Lung (tissue), 12 donors: ENCODE results near the gene TCIRG1. TPM values are rescaled to one million over a fixed set of nuclear protein-coding genes. Genes with fewer than 3 reads are reported as not detected.

Experiments used
- ATAC-seq: fragments of 200-7000 bp; cut with Tn5 transposase; one replicate; pipeline ENCODE4 v1.9.1; 2020; ENCODE audit warnings: moderate number of reproducible peaks; ENCODE audit not compliant: insufficient read depth, low FRiP score
- DNase-seq, 3 donors: peaks; one replicate each; pipeline ENCODE4 v3.0.0-alpha.2; 2013 to 2017
- H3K27ac ChIP-seq, 2 donors: one replicate each; pipeline ENCODE4 v1.5.1; 2013; ENCODE audit warnings: mild to moderate bottlenecking in 2 of 2, moderate library complexity in 2 of 2, control low read depth in 1 of 2, inconsistent platforms in 1 of 2, low read depth in 1 of 2, low read length in 1 of 2
- H3K27me3 ChIP-seq, 3 donors: one replicate each; pipeline ENCODE4 v1.5.1; 2013; ENCODE audit warnings: low read length in 2 of 3; ENCODE audit not compliant: control insufficient read depth in 3 of 3, insufficient read depth in 3 of 3
- H3K36me3 ChIP-seq, 4 donors: one replicate each; pipeline ENCODE4 v1.5.1; 2013; ENCODE audit warnings: low read length in 4 of 4, mild to moderate bottlenecking in 1 of 4, moderate library complexity in 1 of 4; ENCODE audit not compliant: control insufficient read depth in 4 of 4, insufficient read depth in 4 of 4
- H3K4me1 ChIP-seq, 5 donors: one replicate each; pipeline ENCODE4 v1.5.1; 2013; ENCODE audit warnings: low read length in 5 of 5, mild to moderate bottlenecking in 2 of 5, moderate library complexity in 1 of 5; ENCODE audit not compliant: control insufficient read depth in 5 of 5, insufficient read depth in 5 of 5
- H3K4me3 ChIP-seq: one replicate; pipeline ENCODE4 v1.5.1; 2013; ENCODE audit warnings: mild to moderate bottlenecking, control low read depth, moderate library complexity
- H3K9ac ChIP-seq, 2 donors: one replicate each; pipeline ENCODE4 v1.5.1; 2013; ENCODE audit warnings: low read length in 2 of 2, control low read depth in 1 of 2; ENCODE audit not compliant: insufficient read depth in 1 of 2
- H3K9me3 ChIP-seq, 4 donors: one replicate each; pipeline ENCODE4 v1.5.1; 2013; ENCODE audit warnings: low read length in 3 of 4, mild to moderate bottlenecking in 1 of 4, moderate library complexity in 1 of 4; ENCODE audit not compliant: control insufficient read depth in 4 of 4, insufficient read depth in 3 of 4
- WGBS, 2 donors: extraction: QIAGEN DNeasy Blood & Tissue Kit; methylation state at CpG; one replicate each; pipeline ENCODE4 v1.1.7; 2013; 5-methylcytosine and 5-hydroxymethylcytosine counted together
- polyA plus RNA-seq, 2 donors: library from polyadenylated mRNA; stranded (reverse); fragments of 200-250 nt; gene quantifications; one replicate each; pipeline ENCODE4 v1.2.1, GENCODE V29; 2013
- total RNA-seq, 2 donors: library from RNA; depleted of rRNA in 1 of 2; stranded (reverse); fragments of >200 nt in 1 of 2; gene quantifications; one replicate each; pipeline ENCODE4 v1.2.1, GENCODE V29; 2014 to 2021
- TF ChIP-seq, protein P1 (sequence below): IDR thresholded peaks from 2 replicates; pipeline ENCODE4 v1.5.1; 2012; ENCODE audit warnings: mild to moderate bottlenecking; ENCODE audit errors: control extremely low read depth, extremely low read depth
- donor health status: control.
- donor health status: control.
- donor health status: Bipolar disorder and iron deficiency.
- donor health status: healthy.
- donor health status: DM: yes; HTN: yes; CAD: no.

The TCIRG1 gene
- total and polyA plus RNA-seq, 4 donors: 70.2 to 438 (median 283) TPM

DNA sequence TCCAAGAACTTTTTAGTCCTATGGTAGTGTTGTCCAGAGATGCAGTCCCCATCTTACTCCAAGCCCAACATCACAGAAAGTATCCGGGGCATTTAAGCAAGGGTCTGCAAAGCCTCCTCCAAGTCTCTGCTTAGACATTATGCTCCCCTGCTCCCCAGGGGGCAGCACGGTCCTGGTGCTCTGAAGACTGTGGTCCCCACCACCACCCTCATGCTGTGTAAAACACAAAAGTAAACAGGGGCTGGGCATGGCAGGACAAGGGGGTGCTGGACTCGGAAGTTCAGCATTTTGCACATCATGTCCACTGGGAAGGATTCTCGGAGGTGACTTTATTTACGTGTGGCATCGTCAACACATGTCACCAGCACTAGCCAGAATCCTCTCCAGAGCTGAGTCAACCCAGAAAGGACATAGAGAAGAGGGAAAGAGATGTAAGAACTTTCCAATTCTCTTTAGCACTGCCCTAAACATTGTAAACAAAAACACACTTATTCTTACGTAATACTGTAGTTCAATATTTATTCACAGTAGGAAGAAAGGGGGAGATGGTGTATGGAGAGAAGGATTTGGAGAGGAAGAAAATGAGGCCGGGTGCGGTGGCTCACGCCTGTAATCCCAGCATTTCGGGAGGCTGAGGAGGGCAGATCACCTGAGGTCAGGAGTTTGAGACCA is 37.7 kb downstream of the TCIRG1 start:
- H3K4me3 ChIP-seq: no peak overlapping the region
- WGBS, 2 donors: 62 to 81% methylated on average over 11 of the region's 11 CpGs
- ATAC-seq: no peak
- no peak overlapping the region for H3K27ac ChIP-seq
- H3K9me3 ChIP-seq: no peaks in the 10 kb centered on the region
- H3K9ac ChIP-seq: no peak overlapping the region
- TF ChIP-seq, protein P1, sequence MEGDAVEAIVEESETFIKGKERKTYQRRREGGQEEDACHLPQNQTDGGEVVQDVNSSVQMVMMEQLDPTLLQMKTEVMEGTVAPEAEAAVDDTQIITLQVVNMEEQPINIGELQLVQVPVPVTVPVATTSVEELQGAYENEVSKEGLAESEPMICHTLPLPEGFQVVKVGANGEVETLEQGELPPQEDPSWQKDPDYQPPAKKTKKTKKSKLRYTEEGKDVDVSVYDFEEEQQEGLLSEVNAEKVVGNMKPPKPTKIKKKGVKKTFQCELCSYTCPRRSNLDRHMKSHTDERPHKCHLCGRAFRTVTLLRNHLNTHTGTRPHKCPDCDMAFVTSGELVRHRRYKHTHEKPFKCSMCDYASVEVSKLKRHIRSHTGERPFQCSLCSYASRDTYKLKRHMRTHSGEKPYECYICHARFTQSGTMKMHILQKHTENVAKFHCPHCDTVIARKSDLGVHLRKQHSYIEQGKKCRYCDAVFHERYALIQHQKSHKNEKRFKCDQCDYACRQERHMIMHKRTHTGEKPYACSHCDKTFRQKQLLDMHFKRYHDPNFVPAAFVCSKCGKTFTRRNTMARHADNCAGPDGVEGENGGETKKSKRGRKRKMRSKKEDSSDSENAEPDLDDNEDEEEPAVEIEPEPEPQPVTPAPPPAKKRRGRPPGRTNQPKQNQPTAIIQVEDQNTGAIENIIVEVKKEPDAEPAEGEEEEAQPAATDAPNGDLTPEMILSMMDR: no peak
- peak in 2 of 3 donors; percentile 41 to 46 for DNase-seq
- peaks cover 0 to 16% (median 11%) of the 10 kb centered on the region in 4 donors for H3K36me3 ChIP-seq
- H3K27me3 ChIP-seq: no peaks in the 10 kb centered on the region
- H3K4me1 ChIP-seq: peaks cover 0 to 12% (median 2%) of the 10 kb centered on the region in 5 donors

DNA sequence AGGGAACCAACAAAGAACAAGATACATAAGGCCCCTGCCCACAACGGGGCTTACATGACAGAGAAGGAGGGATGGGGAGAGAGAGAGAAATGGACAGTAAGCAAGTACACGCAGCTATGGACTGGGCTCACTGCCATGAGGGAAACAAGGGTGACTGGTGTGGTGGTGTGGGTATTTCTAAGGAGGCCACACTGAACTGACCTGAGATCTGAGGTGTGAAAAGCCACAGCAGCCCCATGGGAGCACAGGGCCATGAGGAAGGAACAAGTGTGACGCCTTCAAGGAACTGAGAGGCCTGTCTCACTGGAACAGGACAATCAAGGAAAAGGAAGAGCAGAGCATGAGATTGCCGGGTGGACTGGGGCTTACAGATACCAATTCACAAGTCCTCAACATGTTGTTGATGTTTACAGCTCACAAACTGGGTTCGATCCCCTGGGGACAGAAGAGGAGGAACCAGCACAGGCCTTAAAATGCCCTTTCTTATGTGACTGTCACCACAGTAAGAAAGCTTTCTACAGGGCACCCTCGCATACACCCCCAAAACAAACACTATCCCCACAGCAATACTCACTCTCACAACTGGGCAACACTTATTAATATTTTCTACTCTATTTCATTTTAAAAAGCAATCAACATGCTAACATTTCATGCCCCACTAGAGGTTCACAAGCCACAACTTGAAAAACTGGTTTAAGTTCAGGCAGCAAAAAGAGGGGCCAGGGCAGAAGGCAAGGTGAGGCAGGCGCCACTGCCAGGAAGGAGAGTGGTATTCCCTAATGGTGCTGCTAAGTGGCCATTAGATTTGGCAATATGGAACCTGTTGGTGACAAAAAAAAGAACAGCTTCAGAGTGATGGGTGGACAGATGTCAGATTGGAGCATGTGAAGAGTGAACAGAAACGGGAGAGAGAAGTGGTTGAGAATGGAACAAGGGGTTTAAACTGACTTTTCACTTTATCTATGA is 39.1 kb downstream of the TCIRG1 start:
- peaks cover 0 to 12% (median 3%) of the 10 kb centered on the region in 5 donors for H3K4me1 ChIP-seq
- no peak overlapping the region for H3K4me3 ChIP-seq
- no peak overlapping the region for H3K9ac ChIP-seq
- no peaks in the 10 kb centered on the region for H3K27me3 ChIP-seq
- peak in 2 of 3 donors; percentile 27 to 56 for DNase-seq
- no peak for ATAC-seq
- peaks cover 0 to 11% (median 6%) of the 10 kb centered on the region in 4 donors for H3K36me3 ChIP-seq
- TF ChIP-seq, protein P1: no peak
- no peak overlapping the region for H3K27ac ChIP-seq
- 65 to 85% methylated on average over 8 of the region's 8 CpGs for WGBS, 2 donors
- no peaks in the 10 kb centered on the region for H3K9me3 ChIP-seq

DNA sequence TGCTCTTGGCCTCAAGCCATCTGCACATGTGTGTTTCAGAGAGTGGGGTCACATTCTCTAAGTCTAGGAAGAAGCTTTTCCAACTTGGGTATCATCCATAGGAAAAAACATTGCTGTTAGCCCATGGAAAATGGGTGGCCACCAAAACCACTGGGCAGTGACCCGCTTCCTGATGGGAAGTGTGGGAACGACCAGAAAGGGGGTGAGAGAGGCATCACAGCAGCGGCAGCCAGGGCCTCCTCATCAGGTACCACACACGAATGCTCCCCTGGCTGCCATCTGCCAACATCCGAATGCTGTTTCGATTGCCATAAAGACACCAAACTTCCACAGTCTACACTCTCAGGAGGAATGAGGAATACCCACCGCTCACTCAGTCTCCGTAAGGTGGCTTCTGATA is 42.0 kb downstream of the TCIRG1 start:
- peaks cover 0 to 9% (median 3%) of the 10 kb centered on the region in 4 donors for H3K36me3 ChIP-seq
- no peaks in the 10 kb centered on the region for H3K9me3 ChIP-seq
- DNase-seq (no peak), ATAC-seq (no peak)
- TF ChIP-seq, protein P1: no peak
- H3K27me3 ChIP-seq: no peaks in the 10 kb centered on the region
- peaks cover 0 to 12% (median 3%) of the 10 kb centered on the region in 5 donors for H3K4me1 ChIP-seq
- H3K4me3 ChIP-seq: no peak overlapping the region
- H3K9ac ChIP-seq: no peak overlapping the region
- 88 to 95% methylated on average over 8 of the region's 8 CpGs for whole genome bisulfite sequencing, 2 donors
- no peak overlapping the region for H3K27ac ChIP-seq
